CD4-positive, alpha-beta T cell treated with Interleukin-12 subunit alpha and Interleukin-12 subunit beta, for 1 hour (primary cell): ENCODE measurements around the gene OSBPL10.

Source experiments
- DNase-seq: peaks from one replicate; pipeline ENCODE4 v3.0.0-alpha.2; 2020

OSBPL10 gene

GRCh38 chr3:31921837-31922236, 59.2 kb downstream of the OSBPL10 start:
- DNase-seq: no peak

DNA sequence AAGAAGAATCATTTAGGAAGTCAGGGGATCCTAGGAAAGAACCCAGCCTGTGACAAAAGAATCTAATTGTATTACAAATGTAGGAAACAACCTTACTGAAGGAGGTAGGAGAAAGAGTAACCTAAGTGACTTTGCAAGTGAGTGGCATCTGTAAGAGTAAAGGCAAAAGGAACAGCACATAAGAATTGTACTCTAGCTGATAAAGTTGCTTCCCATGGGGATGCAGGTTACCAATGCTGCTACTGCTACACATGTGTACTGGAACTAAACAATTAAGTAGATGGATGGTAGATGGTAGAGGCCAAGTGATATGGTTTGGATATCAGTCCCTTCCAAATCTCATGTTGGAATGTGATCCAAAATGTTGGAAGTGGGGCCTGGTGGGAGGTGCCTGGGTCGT, 60.8 kb downstream of the OSBPL10 start:
- DNase-seq: no peak

GRCh38 chr3:31919528-31919927, 61.5 kb downstream of the OSBPL10 start:
- DNase-seq: no peak

- DNase-seq: no peak
These were observed 62.6 kb downstream of the OSBPL10 start for GRCh38 chr3:31918179-31919150.

GRCh38 chr3:31917303-31918005, 63.6 kb downstream of the OSBPL10 start:
- no peak for DNase-seq

DNA sequence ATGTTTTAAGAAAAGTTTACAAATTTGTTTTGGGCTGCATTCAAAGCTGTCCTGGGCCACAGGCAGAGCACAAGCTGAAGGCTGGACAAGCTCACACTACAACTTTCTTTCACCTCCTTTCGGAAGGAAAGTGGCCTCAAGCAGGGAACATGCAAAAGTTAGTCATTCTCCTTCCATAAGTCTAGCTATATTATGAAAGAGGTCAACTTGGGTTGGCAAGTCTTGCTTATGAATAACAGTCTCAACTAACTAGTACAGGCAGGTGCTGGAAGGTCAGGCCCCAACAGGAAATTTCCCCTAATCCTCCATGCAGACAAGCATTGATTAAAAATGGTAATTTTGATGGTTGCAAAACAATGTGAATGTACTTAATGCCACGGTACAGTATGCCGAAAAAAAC, 69.4 kb downstream of the OSBPL10 start:
- DNase-seq: no peak

DNA sequence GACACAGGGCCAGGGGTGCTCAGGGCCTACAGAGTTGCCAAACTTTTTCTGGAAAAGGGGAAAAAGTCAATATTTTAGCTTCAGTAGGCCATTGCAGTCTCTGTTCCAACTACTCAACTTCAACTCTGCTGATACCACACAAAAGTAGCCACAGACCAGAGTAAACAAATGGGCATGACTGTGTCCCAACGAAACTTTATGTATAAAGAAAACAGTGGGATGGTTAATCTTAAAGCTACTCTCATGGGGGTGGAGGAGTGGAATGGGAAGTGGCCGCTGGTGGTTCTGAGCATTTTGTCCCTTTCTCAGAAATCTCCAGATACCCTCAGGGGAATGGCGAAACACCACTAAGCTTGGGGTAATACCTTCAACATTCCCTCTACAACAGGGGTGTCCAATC, 69.9 kb downstream of the OSBPL10 start:
- no peak for DNase-seq

DNA sequence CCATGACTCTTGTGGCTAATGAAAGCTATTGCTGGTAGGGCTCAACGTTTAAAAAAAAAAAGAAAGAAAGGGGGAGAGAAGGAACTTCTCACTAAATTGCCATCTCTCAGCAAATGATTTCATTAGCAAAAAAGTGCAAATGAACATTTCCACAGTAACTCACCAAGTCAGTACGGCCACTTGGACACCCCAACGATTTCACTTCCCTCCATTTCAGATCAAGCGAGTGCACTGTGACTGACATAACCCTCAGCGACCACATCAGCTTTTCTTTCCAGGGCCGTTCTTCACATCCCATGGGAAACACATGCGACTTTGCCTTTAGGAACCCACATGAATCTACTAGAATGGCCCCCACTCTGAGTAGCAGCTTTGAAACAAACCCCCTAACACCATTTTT, 71.6 kb downstream of the OSBPL10 start:
- no peak for DNase-seq

GRCh38 chr3:31908391-31909097, 72.5 kb downstream of the OSBPL10 start:
- DNase-seq: no peak

- no peak for DNase-seq
These were observed 74.9 kb downstream of the OSBPL10 start for GRCh38 chr3:31906182-31906581.

GRCh38 chr3:31903686-31904431, 77.2 kb downstream of the OSBPL10 start:
- no peak for DNase-seq

DNA sequence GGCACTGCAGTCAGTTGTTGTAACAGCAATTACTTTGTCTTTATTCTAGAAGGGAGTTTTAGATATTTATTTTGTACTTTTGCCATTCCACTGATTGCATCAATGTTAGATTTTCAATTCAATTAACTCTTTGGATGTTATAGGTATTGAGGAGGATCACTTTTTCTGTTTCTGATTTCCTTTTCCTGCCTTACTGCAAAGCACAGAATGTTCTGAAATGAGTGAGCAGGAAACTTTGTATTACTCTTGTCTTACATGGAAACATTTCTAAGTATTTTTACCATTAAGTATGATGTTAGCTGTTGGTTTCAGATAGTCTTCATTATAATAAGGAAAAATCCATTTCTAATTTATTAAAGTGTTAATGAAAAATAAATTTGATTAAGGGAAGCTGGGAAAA, 80.5 kb downstream of the OSBPL10 start:
- DNase-seq: no peak

GRCh38 chr3:31896648-31897433, 84.2 kb downstream of the OSBPL10 start:
- DNase-seq: no peak

GRCh38 chr3:31896026-31896425, 85.0 kb downstream of the OSBPL10 start:
- DNase-seq: no peak

GRCh38 chr3:31895471-31895870, 85.6 kb downstream of the OSBPL10 start:
- no peak for DNase-seq

- no peak for DNase-seq
These were observed 88.0 kb downstream of the OSBPL10 start for GRCh38 chr3:31892916-31893573.

- no peak for DNase-seq
These were observed 88.6 kb downstream of the OSBPL10 start for GRCh38 chr3:31892500-31892899.

DNA sequence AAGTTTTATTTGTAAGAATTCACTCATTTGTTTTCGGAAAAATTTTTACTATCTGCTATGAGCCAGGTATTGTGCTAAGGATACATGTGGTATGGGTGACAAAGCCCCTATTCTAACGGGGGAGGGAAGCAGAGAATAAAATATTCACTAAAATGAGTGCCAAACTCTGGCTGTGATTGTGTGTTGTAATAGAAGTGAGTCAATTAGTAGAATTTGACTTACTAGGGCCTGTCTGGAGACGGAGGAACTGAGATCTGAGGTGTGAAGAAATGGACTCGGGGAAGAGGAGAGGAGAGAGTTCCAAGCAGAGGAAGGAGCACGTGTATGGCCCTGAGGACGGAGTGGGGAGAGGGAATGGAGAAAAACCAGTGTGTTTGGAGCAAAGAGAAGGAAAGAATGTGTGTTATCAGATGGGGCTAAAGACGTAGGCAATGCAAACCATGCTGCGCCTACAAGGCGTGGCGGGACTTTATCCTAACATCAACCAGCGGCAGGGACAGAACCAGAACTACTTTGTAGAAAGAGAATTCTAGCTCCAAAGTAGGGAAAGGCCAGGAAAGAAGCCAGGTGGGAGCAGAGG, 89.1 kb downstream of the OSBPL10 start:
- no peak for DNase-seq

DNA sequence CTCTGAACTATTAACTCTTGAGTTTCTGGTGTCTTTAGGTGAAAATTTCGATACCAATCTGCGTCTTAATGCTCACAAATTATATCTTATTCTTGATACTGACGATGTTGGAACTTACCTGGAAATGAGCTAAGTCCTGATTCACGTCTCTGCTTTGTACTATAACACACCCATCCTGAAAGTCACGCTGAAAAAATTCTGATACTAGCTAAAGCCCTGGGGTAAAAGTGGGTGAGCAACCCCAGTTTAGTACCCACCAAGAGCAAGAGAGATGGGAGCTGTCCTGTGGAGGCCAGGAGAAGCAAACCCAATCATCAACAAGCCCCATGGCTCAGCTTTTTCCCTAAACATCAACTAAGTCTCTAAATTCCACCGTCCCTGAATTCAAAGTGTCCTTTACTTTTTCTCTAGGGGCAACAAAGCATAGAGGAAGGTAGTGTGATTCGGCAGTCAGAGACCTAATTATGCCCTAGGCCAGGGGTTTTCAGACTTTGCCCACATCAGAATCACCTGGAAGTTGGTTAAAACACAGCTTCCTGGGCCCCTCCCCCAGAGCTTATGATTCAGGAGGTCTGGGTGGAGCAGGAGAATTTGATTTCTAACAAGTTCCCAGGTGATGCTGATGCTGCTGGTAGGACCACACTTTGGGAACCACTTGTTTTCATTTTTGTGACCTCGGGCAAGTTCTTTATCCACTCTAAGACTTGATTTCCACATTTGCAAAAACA, 90.2 kb downstream of the OSBPL10 start:
- no peak for DNase-seq

GRCh38 chr3:31890007-31890406, 91.1 kb downstream of the OSBPL10 start:
- no peak for DNase-seq
